Measurements from ENCODE around the gene MEP1B. TPM values are rescaled to one million over a fixed set of nuclear protein-coding genes. Genes with fewer than 3 reads are reported as not detected.

MEP1B gene
- total RNA-seq, 1 donor from 2014 or later, result not detected

- DNase-seq (ENCODE audit: extremely low read depth, low read depth, low spot score), result no peak
Observed at GRCh38 chr18:32262092-32262491, 72.3 kb downstream of the MEP1B start.

GRCh38 chr18:32264401-32264800, 74.6 kb downstream of the MEP1B start:
- no peak for DNase-seq (ENCODE audit: extremely low read depth, low read depth, low spot score)

GRCh38 chr18:32267463-32267862, 77.6 kb downstream of the MEP1B start:
- no peak for DNase-seq (ENCODE audit: extremely low read depth, low read depth, low spot score)

Other genes starting within 250 kb of the MEP1B start
- 21.3 and 29.9 TPM in 2 replicates for gene TRAPPC8, start 246.9 kb upstream of the MEP1B start, total RNA-seq
- 1.6 and 3.4 TPM in 2 replicates for gene RNF125, start 171.2 kb upstream of the MEP1B start, total RNA-seq
- 19.3 and 35.9 TPM in 2 replicates for gene RNF138, start 98.2 kb upstream of the MEP1B start, total RNA-seq

All from glomerular endothelial cell (primary cell).